ENCODE results near the gene H6PD.

- TF ChIP-seq POLR2AphosphoS5 (IDR thresholded peaks at IDR 0.05; ENCODE audit: low read depth, low read length) (no peak), POLR2A (IDR thresholded peaks at IDR 0.05; ENCODE audit: low read depth, low read length) (no peak), TAF1 (IDR thresholded peaks at IDR 0.05; ENCODE audit: low read depth, low read length) (no peak), SPI1 (IDR thresholded peaks at IDR 0.05; ENCODE audit: low read depth, low read length) (no peak), PAX5 (IDR thresholded peaks at IDR 0.05; ENCODE audit: insufficient read depth, low read length, severe bottlenecking) (no peak), POU2F2 (IDR thresholded peaks at IDR 0.05; ENCODE audit: low read depth, low read length) (no peak)
These were observed 69.3 kb downstream of the H6PD start for GRCh38 chr1:9303916-9304315.

Measured in GM12891 (cell line).